IPS-18c (cell line): ENCODE measurements around the gene ZNF66.
"Not testable (repeated sequence)": the region's sequence is repeated elsewhere in the genome, so short reads cannot be mapped to it uniquely, and the experiment has no call there.

Experiments
- H3K4me3 ChIP-seq: 2 replicates; pipeline ENCODE4 v1.7.0; 2013; ENCODE audit warnings: low read depth, mild to moderate bottlenecking, low read length, moderate library complexity; ENCODE audit not compliant: insufficient read depth
- H3K9me3 ChIP-seq: one replicate; pipeline ENCODE4 v1.6.1; 2013; ENCODE audit warnings: mild to moderate bottlenecking, low read length, moderate library complexity; ENCODE audit not compliant: control insufficient read depth, insufficient read depth

The ZNF66 gene

DNA sequence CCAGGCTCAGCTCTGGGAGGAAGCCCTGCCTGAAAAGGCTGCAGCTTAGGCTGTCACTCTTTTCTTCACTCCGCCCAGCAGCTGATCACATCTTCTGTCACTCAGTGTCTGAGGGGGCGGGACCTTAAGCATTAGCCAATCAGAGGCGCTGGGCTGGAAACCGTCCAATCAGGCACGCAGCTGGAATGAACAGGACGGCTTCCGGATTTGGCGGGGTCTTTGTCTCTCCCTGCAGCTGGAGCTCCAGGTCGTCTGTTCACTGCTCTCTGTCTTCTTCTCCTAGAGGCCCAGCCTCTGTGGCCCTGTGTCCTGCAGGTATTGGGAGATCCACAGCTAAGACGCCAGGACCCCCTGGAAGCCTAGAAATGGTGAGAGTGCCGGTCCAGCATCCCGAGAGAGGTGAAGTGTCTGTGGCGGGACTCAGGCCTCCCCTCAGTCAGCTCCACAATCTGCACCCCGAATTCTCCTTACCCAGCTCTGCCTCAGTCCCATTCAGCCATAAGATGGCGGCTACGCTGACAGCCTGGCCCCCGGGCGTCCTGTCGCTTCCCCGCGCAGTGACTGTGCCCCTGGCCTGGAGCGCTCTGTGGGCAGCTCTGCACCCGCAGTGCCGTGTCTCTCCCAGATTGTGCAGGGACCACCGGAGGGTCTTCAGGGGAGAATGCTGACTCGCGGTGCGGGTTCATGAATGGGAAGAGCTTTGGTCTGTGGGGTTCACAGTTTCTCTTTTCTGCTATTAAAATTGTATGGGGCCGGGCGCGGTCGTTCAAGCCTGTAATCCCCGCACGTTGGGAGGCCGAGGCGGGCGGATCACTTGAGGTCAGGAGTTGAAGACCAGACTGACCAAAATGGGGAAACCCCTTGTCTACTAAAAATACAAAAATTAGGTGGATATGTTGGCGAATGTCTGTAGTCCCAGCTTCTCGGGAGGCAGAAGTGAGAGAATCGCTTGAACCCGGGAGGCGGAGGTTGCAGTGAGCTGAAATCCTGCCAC lies at the start of gene ZNF66:
Gene ZNF66 (plus strand): TSS at position 222 of the 994 bp plus-strand sequence. CDS start 144 bp downstream, at position 366.
- Histone ChIP-seq H3K4me3 (peak within 1 kb of the TSS; percentile 87), H3K9me3 (no peaks in the 10 kb centered on the region)

DNA sequence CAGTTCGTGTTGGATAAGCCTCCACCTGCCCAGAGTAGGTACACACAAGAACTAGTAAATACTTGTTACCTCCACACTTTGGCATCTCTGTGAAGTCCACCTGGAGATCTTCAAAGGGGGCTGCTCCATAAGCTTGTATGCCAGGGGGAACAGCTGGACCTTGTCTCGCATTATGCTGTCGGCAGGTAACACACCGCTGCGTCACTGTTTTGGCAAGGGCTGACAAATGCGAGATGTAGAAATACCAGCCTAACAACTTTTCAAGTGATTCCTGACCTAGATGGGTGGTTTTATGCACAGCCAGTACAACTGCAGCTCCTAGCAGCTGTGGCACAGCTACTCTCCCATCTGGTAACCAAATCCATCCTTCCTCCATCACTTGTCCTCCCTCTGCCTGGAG lies 25.9 kb upstream of the ZNF66 start:
- not testable (repeated sequence) for H3K4me3 ChIP-seq, H3K9me3 ChIP-seq

DNA sequence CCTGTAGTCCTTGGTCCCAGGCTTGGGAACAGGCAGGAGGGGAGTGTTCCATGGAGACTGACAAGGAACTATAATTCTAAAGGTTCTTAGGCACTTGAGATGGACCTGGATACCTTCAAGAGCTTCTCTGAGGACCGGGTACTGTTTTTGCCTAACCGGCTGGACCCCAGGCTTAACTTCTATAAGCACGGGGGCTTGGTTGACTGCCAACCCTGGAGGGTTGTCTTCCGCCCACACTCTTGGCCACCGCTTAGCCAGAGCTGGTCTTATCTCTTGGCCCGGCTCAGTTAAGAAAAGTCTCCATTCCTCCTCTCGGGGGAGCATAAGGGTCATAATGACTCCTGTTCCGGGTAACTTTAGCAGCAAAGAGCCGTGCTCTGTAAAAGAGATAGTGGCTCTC lies 23.8 kb upstream of the ZNF66 start:
- H3K4me3 ChIP-seq, H3K9me3 ChIP-seq: not testable (repeated sequence)

GRCh38 chr19:20769225-20769736 lies 6.8 kb upstream of the ZNF66 start:
- H3K4me3 ChIP-seq, H3K9me3 ChIP-seq: not testable (repeated sequence)

GRCh38 chr19:20787786-20788185 lies 11.7 kb downstream of the ZNF66 start:
- no peak overlapping the region for H3K4me3 ChIP-seq
- H3K9me3 ChIP-seq = no peaks in the 10 kb centered on the region

DNA sequence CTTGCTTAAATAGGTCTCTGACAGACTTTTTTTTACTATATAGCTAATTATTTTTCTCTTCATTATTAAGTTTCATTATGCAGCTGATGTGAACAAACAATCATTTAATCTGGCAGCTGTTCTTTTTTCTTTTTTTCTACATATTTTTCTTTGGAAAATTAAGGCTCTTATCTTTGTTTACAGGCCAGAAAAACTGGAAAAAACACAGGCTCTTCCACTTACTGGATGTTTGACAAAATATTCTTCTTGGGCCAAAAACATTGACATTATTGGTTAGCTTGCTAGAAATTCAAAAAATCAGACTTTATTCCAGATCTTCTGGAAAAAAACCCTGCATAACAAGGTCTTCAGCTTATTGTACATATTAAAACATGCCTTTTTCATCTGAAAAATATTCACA lies 15.7 kb downstream of the ZNF66 start:
- Histone ChIP-seq H3K9me3 (peaks cover 7% of the 10 kb centered on the region), H3K4me3 (no peak overlapping the region)

GRCh38 chr19:20806311-20807262 lies 30.5 kb downstream of the ZNF66 start:
- H3K9me3 ChIP-seq = peaks cover 27% of the 10 kb centered on the region

GRCh38 chr19:20840371-20840770 lies 64.3 kb downstream of the ZNF66 start:
- peaks cover 2% of the 10 kb centered on the region for H3K9me3 ChIP-seq
- no peak overlapping the region for H3K4me3 ChIP-seq

More at GRCh38 chr19:20806311-20807262, 30.5 kb downstream of the ZNF66 start:
- not testable (repeated sequence) for H3K4me3 ChIP-seq
